Ovary (tissue), 3 donors: ENCODE measurements around the gene PALB2.

Source experiments
- EP300 ChIP-seq: sonication (generic); formaldehyde crosslinking; IDR thresholded peaks from one replicate; pipeline ENCODE4 v1.6.1; 2017; ENCODE audit warnings: antibody characterized with exemption
- TF ChIP-seq, protein P1 (sequence below), 3 donors: fragments of 450-650 bp in 2 of 3; fragments of 200-600 bp in 1 of 3; IDR thresholded peaks; one replicate each; pipeline versions ENCODE4 v1.5.1 to v1.8.0; 2016 to 2022; ENCODE audit warnings: antibody characterized with exemption in 3 of 3, mild to moderate bottlenecking in 1 of 3
- donor health status: DM: no; HTN: no; CAD: no.

DNA sequence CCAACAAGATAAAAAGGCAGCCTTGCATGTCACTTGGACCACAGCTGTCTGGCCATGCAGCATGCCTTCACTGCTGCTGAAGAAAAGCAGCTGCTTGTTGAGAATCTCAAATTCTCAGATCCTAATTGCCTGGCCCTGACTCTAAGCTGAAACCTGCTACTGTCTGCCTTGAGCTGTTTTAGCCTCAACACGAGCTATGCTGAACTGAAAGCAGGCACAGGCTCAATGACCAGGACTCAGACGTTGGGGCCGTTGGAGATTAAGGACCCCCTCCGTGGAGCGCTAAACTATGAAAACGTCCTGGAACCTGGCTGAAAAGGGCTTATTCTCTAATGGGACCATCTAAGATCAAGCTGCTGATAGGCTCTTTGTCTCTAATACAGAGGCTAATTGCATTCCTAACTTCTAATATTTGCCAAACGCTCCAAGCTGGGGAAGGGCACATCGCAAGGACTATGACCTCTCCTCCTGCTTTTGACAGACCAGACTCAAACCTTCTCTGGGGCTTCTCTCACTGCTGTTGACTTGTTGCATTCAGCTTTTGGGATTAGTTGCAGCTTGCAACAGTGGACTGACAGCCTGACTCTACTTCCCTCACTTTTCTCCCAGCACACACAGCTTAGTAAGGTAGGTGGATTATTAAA is 33.0 kb upstream of the PALB2 start:
- TF ChIP-seq, protein P1, sequence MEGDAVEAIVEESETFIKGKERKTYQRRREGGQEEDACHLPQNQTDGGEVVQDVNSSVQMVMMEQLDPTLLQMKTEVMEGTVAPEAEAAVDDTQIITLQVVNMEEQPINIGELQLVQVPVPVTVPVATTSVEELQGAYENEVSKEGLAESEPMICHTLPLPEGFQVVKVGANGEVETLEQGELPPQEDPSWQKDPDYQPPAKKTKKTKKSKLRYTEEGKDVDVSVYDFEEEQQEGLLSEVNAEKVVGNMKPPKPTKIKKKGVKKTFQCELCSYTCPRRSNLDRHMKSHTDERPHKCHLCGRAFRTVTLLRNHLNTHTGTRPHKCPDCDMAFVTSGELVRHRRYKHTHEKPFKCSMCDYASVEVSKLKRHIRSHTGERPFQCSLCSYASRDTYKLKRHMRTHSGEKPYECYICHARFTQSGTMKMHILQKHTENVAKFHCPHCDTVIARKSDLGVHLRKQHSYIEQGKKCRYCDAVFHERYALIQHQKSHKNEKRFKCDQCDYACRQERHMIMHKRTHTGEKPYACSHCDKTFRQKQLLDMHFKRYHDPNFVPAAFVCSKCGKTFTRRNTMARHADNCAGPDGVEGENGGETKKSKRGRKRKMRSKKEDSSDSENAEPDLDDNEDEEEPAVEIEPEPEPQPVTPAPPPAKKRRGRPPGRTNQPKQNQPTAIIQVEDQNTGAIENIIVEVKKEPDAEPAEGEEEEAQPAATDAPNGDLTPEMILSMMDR (IDR thresholded peaks at IDR 0.05), result no peak
- no peak for TF ChIP-seq EP300
